Measurements from ENCODE around the gene MCOLN1.

Gene MCOLN1

GRCh38 chr19:7507884-7508283, 14.5 kb upstream of the MCOLN1 start:
- TF ChIP-seq CTCF (IDR thresholded peaks at IDR 0.05; ENCODE audit: low read depth, low read length, missing control alignments): no peak
- no peak overlapping the region for H3K4me3 ChIP-seq (ENCODE audit: low read depth, low read length)
- DNase-seq (ENCODE audit: low read depth): no peak

- DNase-seq (ENCODE audit: low read depth): no peak
Measured at GRCh38 chr19:7509625-7510024, 12.8 kb upstream of the MCOLN1 start.

GRCh38 chr19:7512400-7512851, 10.0 kb upstream of the MCOLN1 start:
- TF ChIP-seq CTCF (IDR thresholded peaks at IDR 0.05; ENCODE audit: low read depth, low read length, missing control alignments): no peak
- no peak for DNase-seq (ENCODE audit: low read depth)
- H3K4me3 ChIP-seq (ENCODE audit: low read depth, low read length): no peak overlapping the region

More at GRCh38 chr19:7509625-7510024, 12.8 kb upstream of the MCOLN1 start:
- TF ChIP-seq CTCF (IDR thresholded peaks at IDR 0.05; ENCODE audit: low read depth, low read length, missing control alignments): no peak
- no peak overlapping the region for H3K4me3 ChIP-seq (ENCODE audit: low read depth, low read length)

- no peak overlapping the region for H3K4me3 ChIP-seq (ENCODE audit: low read depth, low read length)
- TF ChIP-seq CTCF (IDR thresholded peaks at IDR 0.05; ENCODE audit: low read depth, low read length, missing control alignments): no peak
- no peak for DNase-seq (ENCODE audit: low read depth)
Measured at GRCh38 chr19:7513809-7514642, 8.4 kb upstream of the MCOLN1 start.

GRCh38 chr19:7515110-7515644, 7.2 kb upstream of the MCOLN1 start:
- no peak for TF ChIP-seq CTCF (IDR thresholded peaks at IDR 0.05; ENCODE audit: low read depth, low read length, missing control alignments)
- no peak for DNase-seq (ENCODE audit: low read depth)
- no peak overlapping the region for H3K4me3 ChIP-seq (ENCODE audit: low read depth, low read length)

- no peak for TF ChIP-seq CTCF (IDR thresholded peaks at IDR 0.05; ENCODE audit: low read depth, low read length, missing control alignments)
- H3K4me3 ChIP-seq (ENCODE audit: low read depth, low read length): peak within 1 kb of the TSS; percentile 36
- DNase-seq (ENCODE audit: low read depth): no peak
Measured at GRCh38 chr19:7515645-7516151, 6.7 kb upstream of the MCOLN1 start, which contains the start of gene ZNF358. Gene ZNF358 (plus strand): TSS chr19:7516103. CDS start chr19:7519243, 3,140 bp downstream.
